Fibroblast of pulmonary artery (primary cell): Measurements from ENCODE around the gene PPFIA2.

ENCODE experiments used
- DNase-seq: peaks from one replicate; pipeline ENCODE4 v3.0.0-alpha.2; 2010; ENCODE audit warnings: low read depth
- H3K4me3 ChIP-seq: replicated peaks from 2 replicates; pipeline ENCODE4 v1.5.1; 2011; ENCODE audit warnings: low read depth, mild to moderate bottlenecking, control low read depth, low read length, moderate library complexity
- TF ChIP-seq, protein P1 (sequence below): IDR thresholded peaks from 2 replicates; pipeline ENCODE4 v1.5.1; 2011; ENCODE audit warnings: mild to moderate bottlenecking, control low read depth, low read length, inconsistent platforms; ENCODE audit errors: missing control alignments

Gene PPFIA2

DNA sequence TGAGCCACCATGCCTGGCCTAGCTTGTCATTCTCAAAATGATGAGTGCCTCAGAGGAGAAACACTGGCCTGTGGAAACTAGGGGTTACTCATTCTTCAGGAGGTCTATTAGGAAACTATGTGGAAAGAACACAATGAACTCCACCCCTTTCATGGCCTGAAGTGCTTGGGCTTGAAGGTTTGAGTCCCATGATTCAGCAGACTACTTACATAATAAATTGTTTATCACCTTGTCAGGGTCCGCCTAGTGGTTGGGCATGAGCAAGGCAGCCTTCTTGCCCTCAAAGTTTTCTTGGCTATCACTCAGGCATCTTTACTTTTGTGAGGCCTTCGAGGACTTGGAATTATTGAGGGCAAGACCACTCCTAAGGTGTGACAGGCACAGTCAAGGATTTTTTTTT lies 430.1 kb downstream of the PPFIA2 start:
- peak; percentile 6 for DNase-seq
- TF ChIP-seq, protein P1, sequence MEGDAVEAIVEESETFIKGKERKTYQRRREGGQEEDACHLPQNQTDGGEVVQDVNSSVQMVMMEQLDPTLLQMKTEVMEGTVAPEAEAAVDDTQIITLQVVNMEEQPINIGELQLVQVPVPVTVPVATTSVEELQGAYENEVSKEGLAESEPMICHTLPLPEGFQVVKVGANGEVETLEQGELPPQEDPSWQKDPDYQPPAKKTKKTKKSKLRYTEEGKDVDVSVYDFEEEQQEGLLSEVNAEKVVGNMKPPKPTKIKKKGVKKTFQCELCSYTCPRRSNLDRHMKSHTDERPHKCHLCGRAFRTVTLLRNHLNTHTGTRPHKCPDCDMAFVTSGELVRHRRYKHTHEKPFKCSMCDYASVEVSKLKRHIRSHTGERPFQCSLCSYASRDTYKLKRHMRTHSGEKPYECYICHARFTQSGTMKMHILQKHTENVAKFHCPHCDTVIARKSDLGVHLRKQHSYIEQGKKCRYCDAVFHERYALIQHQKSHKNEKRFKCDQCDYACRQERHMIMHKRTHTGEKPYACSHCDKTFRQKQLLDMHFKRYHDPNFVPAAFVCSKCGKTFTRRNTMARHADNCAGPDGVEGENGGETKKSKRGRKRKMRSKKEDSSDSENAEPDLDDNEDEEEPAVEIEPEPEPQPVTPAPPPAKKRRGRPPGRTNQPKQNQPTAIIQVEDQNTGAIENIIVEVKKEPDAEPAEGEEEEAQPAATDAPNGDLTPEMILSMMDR = peak; percentile 36
- no peak overlapping the region for H3K4me3 ChIP-seq

DNA sequence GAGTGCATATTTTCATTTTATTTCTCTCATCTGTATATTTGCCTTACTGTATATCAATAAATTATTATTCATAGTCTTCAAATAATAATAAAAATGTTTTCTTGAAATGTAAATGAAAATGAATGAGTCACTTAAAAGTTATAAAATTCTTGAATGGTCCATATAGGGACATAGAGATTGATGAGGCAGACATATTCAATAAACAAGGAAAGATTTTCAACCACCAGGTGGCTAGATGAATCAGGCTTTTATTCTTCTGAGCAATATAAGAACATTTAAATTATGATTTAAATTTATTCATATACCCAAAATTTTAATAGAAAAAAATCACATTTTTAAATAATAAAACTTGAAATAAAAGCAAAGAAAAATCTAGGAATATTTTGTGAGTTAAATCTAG lies 431.7 kb downstream of the PPFIA2 start:
- no peak overlapping the region for H3K4me3 ChIP-seq
- TF ChIP-seq, protein P1 = no peak
- no peak for DNase-seq

- H3K4me3 ChIP-seq = no peak overlapping the region
- no peak for DNase-seq
- TF ChIP-seq, protein P1 = no peak
Measured at GRCh38 chr12:81325086-81325485, 434.1 kb downstream of the PPFIA2 start.

DNA sequence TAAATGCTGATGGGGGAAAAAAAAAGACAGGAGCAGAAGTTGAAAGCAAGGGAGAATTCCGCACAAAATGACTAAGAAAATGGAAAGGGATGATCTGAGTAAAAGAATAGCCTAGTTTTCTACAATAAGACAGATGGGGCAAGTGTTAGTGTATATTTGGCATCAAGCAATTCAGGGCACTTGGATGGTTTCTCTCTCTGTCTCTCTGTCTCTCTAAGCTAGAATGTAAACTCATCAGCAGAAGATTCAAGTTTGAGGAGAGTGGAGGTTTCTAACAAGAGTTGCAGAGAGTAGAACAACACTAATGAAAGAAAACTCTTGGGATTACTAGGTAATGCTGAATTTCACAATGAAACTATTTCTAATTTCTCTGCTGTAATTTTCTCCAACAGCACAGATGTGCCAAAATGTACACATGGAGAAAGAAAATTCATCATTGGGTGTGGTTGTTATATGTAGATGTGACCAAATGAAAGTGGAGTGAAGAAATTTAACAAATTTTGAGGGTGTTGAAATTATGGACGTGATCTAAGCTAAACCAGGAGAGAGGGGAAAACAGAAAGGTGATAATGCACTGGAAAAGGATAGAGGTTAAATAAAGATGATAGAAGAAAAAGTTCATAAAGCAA lies 444.1 kb downstream of the PPFIA2 start:
- DNase-seq = no peak
- TF ChIP-seq, protein P1 = no peak
- no peak overlapping the region for H3K4me3 ChIP-seq

DNA sequence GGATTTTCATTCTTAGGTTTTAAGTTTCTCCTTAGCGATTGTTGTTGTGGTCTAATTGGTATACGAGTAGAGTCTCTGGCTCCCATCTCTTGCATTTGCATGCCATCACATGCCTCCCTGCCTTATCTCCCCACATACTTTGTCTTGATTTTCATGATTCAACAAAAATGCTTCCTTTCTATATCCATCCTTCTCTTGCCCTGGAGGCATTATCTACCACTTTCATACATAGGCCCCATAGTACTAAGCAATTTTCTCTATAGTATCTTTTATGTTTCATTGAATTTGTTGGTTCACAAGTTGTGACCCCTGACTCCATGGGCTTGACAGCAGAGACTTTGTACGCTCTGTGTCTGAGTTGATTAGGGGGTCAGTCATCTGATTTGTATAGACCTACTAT lies 455.2 kb downstream of the PPFIA2 start:
- no peak for DNase-seq
- no peak overlapping the region for H3K4me3 ChIP-seq
- TF ChIP-seq, protein P1 = no peak

DNA sequence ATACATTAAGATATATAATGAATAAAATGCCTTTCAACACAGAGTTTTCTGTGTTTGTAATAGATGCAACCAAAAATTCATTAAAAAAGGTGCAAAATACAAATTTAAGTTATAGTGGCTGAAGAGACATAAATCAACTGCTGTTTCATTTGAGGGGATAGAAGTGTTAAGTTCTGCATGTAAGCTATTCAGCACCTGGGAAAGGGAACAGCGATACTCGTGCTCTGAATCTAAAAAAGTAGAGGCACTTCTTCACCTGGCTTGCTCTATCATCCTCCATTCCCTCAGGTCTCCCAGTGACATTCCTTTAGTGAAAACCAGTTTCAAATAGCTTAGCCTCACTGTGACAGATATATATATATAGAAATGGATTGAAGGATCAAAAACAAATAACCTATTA lies 458.7 kb downstream of the PPFIA2 start:
- no peak overlapping the region for H3K4me3 ChIP-seq
- DNase-seq = peak; percentile 8
- TF ChIP-seq, protein P1 = no peak

DNA sequence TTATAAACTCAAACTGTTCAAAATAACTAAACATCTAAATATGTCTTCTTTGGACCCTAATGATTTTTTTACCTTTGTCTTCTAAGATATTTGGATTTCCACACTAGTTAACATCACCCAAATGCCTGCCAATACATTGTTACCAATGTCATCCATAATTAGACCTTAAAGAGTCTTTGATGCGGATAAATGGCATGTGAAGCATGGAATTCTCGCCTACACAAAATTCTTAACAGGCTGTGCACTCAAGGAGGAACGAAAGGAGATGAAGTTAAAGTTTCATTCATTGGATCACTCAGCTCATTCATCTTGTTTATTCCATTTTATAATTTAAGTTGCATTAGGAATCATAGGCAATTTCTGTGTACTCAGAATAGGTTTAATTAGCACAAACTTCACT lies 461.5 kb downstream of the PPFIA2 start:
- H3K4me3 ChIP-seq = no peak overlapping the region
- TF ChIP-seq, protein P1 = no peak
- no peak for DNase-seq
